ENCODE measurements around the gene ADA. TPM values are rescaled to one million over a fixed set of nuclear protein-coding genes. Genes with fewer than 3 reads are reported as not detected.
"Not testable (repeated sequence)": the region's sequence is repeated elsewhere in the genome, so short reads cannot be mapped to it uniquely, and the experiment has no call there.

Gene ADA
- total and polyA plus RNA-seq, 3 experiments from 2014 or later, result 21.1 to 56.4 (median 21.3) TPM

DNA sequence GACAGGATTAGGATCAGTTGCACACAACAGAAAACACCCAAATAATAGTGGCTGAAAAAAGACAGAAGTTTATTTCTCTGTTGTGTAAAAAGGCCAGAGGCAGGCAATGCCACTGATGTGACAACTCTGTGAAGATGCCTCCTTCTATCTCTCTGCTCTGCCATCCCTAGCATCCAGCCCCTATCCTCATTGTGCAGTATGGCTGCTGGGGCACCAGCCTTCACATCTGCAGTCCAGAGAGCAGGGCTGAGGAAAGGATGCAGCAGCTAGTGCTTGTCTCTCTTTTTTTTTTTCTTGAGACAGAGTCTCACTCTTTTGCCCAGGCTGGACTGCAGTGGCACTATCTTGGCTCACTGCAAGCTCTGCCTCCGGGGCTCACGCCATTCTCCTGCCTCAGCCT is 6.4 kb upstream of the ADA start:
- no peaks in the 10 kb centered on the region for H3K36me3 ChIP-seq (ENCODE audit: insufficient read depth, low read length)
- no peaks in the 10 kb centered on the region for H3K9me3 Mint-ChIP-seq
- no peaks in the 10 kb centered on the region for H3K27me3 ChIP-seq (ENCODE audit: insufficient read depth, low read length, poor library complexity, severe bottlenecking)
- no peak overlapping the region for H3K4me3 ChIP-seq (ENCODE audit: low read length)
- peaks cover 6% of the 10 kb centered on the region for H3K4me1 ChIP-seq (ENCODE audit: insufficient read depth, low read length)
- CTCF ChIA-PET, result no interaction called here
- no peak overlapping the region for H3K27ac ChIP-seq (ENCODE audit: low read depth, low read length)
- no peaks in the 10 kb centered on the region for H3K27me3 Mint-ChIP-seq
- no peak overlapping the region for H3K4me3 Mint-ChIP-seq
- DNase-seq, result no peak
- peaks cover 6 to 54% (median 9%) of the 10 kb centered on the region in 3 donors for H3K36me3 Mint-ChIP-seq
- no peaks in the 10 kb centered on the region for H3K9me3 ChIP-seq (ENCODE audit: low read length)
- peak overlapping the region in 2 of 8 donors; percentile 54 to 84 for H3K27ac Mint-ChIP-seq
- POLR2A ChIA-PET, result no interaction called here
- H3K4me1 Mint-ChIP-seq, result peaks cover 7 to 20% (median 14%) of the 10 kb centered on the region in 3 donors

DNA sequence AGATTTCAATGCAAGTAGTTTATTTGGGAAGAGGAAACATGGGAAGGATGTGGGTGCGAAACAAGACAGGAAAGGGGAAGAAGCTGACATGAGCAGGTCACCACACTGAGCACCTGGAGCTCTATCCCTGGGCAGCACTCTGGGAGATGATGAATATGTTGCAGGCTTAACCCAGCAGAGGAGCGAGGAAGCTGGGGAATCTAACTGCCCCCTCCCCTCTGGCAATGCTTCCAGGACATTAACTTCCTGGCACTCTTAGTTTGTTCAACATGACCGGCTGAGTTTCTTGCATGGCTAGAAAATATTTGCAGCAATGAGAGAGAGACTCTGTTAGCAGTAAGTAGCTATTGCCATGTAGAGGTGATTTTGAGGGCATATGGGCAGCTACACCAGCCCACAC is 4.9 kb upstream of the ADA start:
- H3K27ac Mint-ChIP-seq, result peak overlapping the region in 4 of 8 donors; percentile 25 to 57 (median 37)
- no peak for DNase-seq
- H3K27me3 Mint-ChIP-seq, result no peaks in the 10 kb centered on the region
- Histone ChIP-seq H3K27ac (ENCODE audit: low read depth, low read length) (no peak overlapping the region), H3K4me1 (ENCODE audit: insufficient read depth, low read length) (peaks cover 7% of the 10 kb centered on the region), H3K9me3 (ENCODE audit: low read length) (no peaks in the 10 kb centered on the region), H3K36me3 (ENCODE audit: insufficient read depth, low read length) (no peaks in the 10 kb centered on the region), H3K4me3 (ENCODE audit: low read length) (no peak overlapping the region), H3K27me3 (ENCODE audit: insufficient read depth, low read length, poor library complexity, severe bottlenecking) (no peaks in the 10 kb centered on the region)
- POLR2A ChIA-PET, result no interaction called here
- H3K4me1 Mint-ChIP-seq, result peaks cover 9 to 20% (median 19%) of the 10 kb centered on the region in 3 donors
- CTCF ChIA-PET, result interaction anchor here (1.3 kb wide), 1 partner anchor 27 kb away, joined by 7 read pairs; no protein-coding TSS in a partner anchor
- no peaks in the 10 kb centered on the region for H3K9me3 Mint-ChIP-seq
- H3K36me3 Mint-ChIP-seq, result peaks cover 4 to 46% (median 9%) of the 10 kb centered on the region in 3 donors
- H3K4me3 Mint-ChIP-seq, result peak overlapping the region in 1 of 7 donors; percentile 31

DNA sequence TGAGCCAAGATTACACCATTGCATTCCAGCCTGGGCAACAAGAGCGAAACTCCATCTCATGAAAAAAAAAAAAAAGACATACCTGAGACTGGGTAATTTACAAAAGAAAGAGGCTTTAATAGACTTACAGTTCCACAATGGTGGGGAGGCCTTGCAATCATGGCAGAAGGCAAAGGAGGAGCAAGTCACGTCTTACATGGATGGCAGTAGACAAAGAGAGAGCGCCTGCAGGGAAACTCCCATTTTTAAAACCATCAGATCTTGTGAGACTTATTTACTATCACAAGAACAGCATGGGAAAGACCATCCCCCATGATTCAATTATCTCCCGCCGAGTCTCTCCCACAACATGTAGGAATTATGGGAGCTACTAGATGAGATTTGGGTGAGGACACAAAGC is 2.7 kb upstream of the ADA start:
- CTCF ChIA-PET, result interaction anchor here (1.5 to 13.3 kb wide), 2 partner anchors 14 to 30 kb away, joined by 4 to 130 read pairs; no protein-coding TSS in a partner anchor
- Mint-ChIP-seq H3K36me3 (peaks cover 4 to 29% (median 9%) of the 10 kb centered on the region in 3 donors), H3K27ac (peak overlapping the region in 6 of 8 donors; percentile 17 to 52 (median 36)), H3K4me1 (peaks cover 24 to 32% (median 31%) of the 10 kb centered on the region in 3 donors), H3K4me3 (peak overlapping the region in 3 of 7 donors; percentile 19 to 35 (median 29))
- H3K27me3 ChIP-seq (ENCODE audit: insufficient read depth, low read length, poor library complexity, severe bottlenecking); H3K36me3 ChIP-seq (ENCODE audit: insufficient read depth, low read length); H3K27ac ChIP-seq (ENCODE audit: low read depth, low read length); H3K4me3 ChIP-seq (ENCODE audit: low read length); H3K9me3 ChIP-seq (ENCODE audit: low read length); H3K27me3 Mint-ChIP-seq; DNase-seq; H3K9me3 Mint-ChIP-seq: not testable (repeated sequence)
- POLR2A ChIA-PET, result interaction anchor here (0.8 kb wide), 1 partner anchor 29 kb away, joined by 3 read pairs; no protein-coding TSS in a partner anchor
- H3K4me1 ChIP-seq (ENCODE audit: insufficient read depth, low read length), result peaks cover 26% of the 10 kb centered on the region

DNA sequence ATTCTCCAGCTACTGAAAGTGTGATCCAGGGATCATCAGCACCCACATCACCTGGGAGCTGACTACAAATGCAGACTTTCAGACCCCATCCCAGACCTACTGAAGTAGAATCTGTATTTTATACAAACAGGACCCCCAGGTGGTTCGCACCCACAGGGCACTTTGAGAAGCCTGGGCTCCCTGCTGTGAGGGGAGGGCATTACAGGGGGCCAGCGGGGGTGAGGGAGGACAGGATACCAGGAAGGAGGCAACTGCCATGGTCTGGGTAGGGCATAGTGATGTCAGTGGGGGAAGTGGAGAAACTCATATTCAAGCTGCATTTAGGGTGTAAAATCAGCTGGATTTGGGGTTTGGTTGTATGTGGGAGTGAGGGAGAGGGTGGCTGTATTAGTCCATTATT is 2.0 kb upstream of the ADA start:
- Mint-ChIP-seq H3K27me3 (no peaks in the 10 kb centered on the region), H3K9me3 (no peaks in the 10 kb centered on the region), H3K4me1 (peaks cover 30 to 39% (median 38%) of the 10 kb centered on the region in 3 donors), H3K27ac (peak overlapping the region in 7 of 8 donors; percentile 17 to 90 (median 63)), H3K4me3 (peak overlapping the region; percentile 52 to 90 (median 74)), H3K36me3 (peaks cover 2 to 23% (median 4%) of the 10 kb centered on the region in 3 donors)
- CTCF ChIA-PET, result interaction anchor here (1.5 to 13.3 kb wide), 2 partner anchors 15 to 30 kb away, joined by 4 to 130 read pairs; no protein-coding TSS in a partner anchor
- DNase-seq, result no peak
- Histone ChIP-seq H3K9me3 (ENCODE audit: low read length) (no peaks in the 10 kb centered on the region), H3K4me1 (ENCODE audit: insufficient read depth, low read length) (peaks cover 33% of the 10 kb centered on the region), H3K36me3 (ENCODE audit: insufficient read depth, low read length) (no peaks in the 10 kb centered on the region), H3K27ac (ENCODE audit: low read depth, low read length) (no peak overlapping the region), H3K4me3 (ENCODE audit: low read length) (no peak overlapping the region), H3K27me3 (ENCODE audit: insufficient read depth, low read length, poor library complexity, severe bottlenecking) (no peaks in the 10 kb centered on the region)
- POLR2A ChIA-PET, result no interaction called here

DNA sequence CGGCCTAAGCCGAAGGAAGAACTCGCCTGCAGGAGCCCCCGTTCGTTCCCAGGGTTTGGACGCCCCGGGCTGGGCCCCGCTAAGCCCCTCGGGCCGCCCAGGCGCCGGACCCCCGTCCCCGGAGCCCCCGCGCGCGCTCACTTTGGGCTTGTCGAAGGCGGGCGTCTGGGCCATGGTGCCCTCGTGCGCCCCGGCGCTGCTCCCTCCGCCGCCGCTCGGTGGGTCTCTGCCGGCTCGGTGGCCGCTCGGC is 140 bp downstream of the ADA start:
- no peaks in the 10 kb centered on the region for H3K27me3 Mint-ChIP-seq
- CTCF ChIA-PET, result interaction anchor here (1.0 to 13.3 kb wide), 7 partner anchors 9 to 131 kb away, joined by 3 to 130 read pairs (median 8); no protein-coding TSS in a partner anchor
- peak overlapping the region; percentile 85 for H3K4me3 ChIP-seq (ENCODE audit: low read length)
- DNase-seq, result no peak
- H3K27ac Mint-ChIP-seq, result peak overlapping the region; percentile 79 to 98 (median 92)
- POLR2A ChIA-PET, result interaction anchor here (1.0 to 1.1 kb wide), 3 partner anchors 9 to 130 kb away, joined by 3 to 7 read pairs (median 7); partner anchors contain the start of gene SERINC3
- peak overlapping the region; percentile 83 to 95 (median 89) for H3K4me3 Mint-ChIP-seq
- H3K27ac ChIP-seq (ENCODE audit: low read depth, low read length), result peak overlapping the region; percentile 71
- H3K4me1 ChIP-seq (ENCODE audit: insufficient read depth, low read length), result peaks cover 55% of the 10 kb centered on the region
- H3K9me3 Mint-ChIP-seq, result no peaks in the 10 kb centered on the region
- H3K27me3 ChIP-seq (ENCODE audit: insufficient read depth, low read length, poor library complexity, severe bottlenecking), result no peaks in the 10 kb centered on the region
- H3K36me3 ChIP-seq (ENCODE audit: insufficient read depth, low read length), result no peaks in the 10 kb centered on the region
- H3K36me3 Mint-ChIP-seq, result peaks cover 0 to 9% (median 0%) of the 10 kb centered on the region in 3 donors
- H3K9me3 ChIP-seq (ENCODE audit: low read length), result no peaks in the 10 kb centered on the region
- H3K4me1 Mint-ChIP-seq, result peaks cover 48 to 61% (median 60%) of the 10 kb centered on the region in 3 donors

DNA sequence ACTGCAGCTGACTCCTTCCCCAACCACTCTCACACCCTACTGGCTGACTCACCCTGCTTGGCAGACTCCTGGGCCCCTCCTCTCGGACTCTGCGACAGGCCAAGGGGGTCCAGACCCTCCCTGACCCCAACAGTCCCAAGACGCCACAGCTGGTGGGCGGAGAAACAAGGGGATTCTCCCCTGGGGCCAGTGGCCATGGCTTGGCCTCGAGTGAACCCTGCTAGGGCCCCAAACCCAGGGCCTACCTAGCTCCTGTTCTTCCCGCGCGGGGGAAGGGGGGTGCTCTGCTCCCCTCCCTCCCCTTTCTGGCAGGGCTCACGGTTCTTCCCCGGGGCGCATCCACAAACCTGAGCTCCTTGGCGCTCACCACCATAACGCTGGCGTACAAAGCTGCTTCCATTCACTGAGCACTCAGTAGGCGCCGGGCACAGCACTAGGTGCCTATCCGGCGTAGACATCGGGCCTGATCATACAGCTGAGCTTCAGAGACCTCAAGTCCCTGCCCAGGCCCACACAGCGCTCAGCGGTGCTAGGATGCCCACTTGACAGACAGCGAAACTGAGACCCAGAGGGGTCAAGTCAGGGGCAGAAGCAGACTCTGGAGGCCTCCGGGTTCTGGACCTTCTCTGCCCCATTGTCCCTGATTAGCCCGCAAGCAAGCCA is 597 bp downstream of the ADA start:
- Mint-ChIP-seq H3K4me1 (peaks cover 52 to 65% (median 64%) of the 10 kb centered on the region in 3 donors), H3K4me3 (peak overlapping the region; percentile 83 to 95 (median 89)), H3K9me3 (no peaks in the 10 kb centered on the region), H3K27me3 (no peaks in the 10 kb centered on the region), H3K27ac (peak overlapping the region; percentile 79 to 98 (median 92)), H3K36me3 (peaks cover 0 to 8% (median 0%) of the 10 kb centered on the region in 3 donors)
- Histone ChIP-seq H3K27ac (ENCODE audit: low read depth, low read length) (peak overlapping the region; percentile 71), H3K4me3 (ENCODE audit: low read length) (peak overlapping the region; percentile 85), H3K27me3 (ENCODE audit: insufficient read depth, low read length, poor library complexity, severe bottlenecking) (no peaks in the 10 kb centered on the region), H3K36me3 (ENCODE audit: insufficient read depth, low read length) (no peaks in the 10 kb centered on the region), H3K9me3 (ENCODE audit: low read length) (no peaks in the 10 kb centered on the region), H3K4me1 (ENCODE audit: insufficient read depth, low read length) (peaks cover 59% of the 10 kb centered on the region)
- ChIA-PET POLR2A (interaction anchor here (1.1 kb wide), 1 partner anchor 8 kb away, joined by 7 read pairs; no protein-coding TSS in a partner anchor), CTCF (interaction anchor here (1.0 to 13.3 kb wide), 9 partner anchors 8 to 131 kb away, joined by 3 to 130 read pairs (median 5); no protein-coding TSS in a partner anchor)
- DNase-seq, result peak in 3 of 5 donors; percentile 22 to 63 (median 40)

DNA sequence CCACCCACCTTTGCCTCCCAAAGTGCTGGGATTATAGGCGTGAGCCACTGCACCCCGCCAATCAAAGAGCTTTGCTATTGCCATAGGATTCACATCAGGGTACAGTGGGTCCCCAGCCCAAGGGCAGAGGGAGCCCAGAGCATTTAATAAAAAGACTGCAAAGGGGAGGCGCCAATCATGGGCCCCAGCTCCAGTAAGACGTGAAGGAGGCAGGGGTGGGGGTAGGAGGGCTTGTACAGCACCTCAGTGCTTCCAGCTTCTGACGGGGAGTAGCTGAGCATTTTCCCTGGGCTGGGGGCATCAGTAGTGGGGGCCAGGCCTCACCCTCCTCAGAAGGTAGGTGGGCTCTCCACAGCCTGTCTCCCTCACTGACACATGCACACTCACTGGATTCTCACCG is 1.5 kb downstream of the ADA start:
- Mint-ChIP-seq H3K27me3 (no peaks in the 10 kb centered on the region), H3K4me1 (peaks cover 60 to 74% (median 73%) of the 10 kb centered on the region in 3 donors), H3K4me3 (peak overlapping the region; percentile 83 to 95 (median 89)), H3K9me3 (no peaks in the 10 kb centered on the region), H3K36me3 (peaks cover 0 to 8% (median 0%) of the 10 kb centered on the region in 3 donors), H3K27ac (peak overlapping the region; percentile 79 to 98 (median 92))
- Histone ChIP-seq H3K27ac (ENCODE audit: low read depth, low read length) (no peak overlapping the region), H3K4me1 (ENCODE audit: insufficient read depth, low read length) (peaks cover 69% of the 10 kb centered on the region), H3K4me3 (ENCODE audit: low read length) (peak overlapping the region; percentile 85), H3K9me3 (ENCODE audit: low read length) (no peaks in the 10 kb centered on the region), H3K36me3 (ENCODE audit: insufficient read depth, low read length) (no peaks in the 10 kb centered on the region), H3K27me3 (ENCODE audit: insufficient read depth, low read length, poor library complexity, severe bottlenecking) (no peaks in the 10 kb centered on the region)
- CTCF ChIA-PET, result interaction anchor here (1.1 to 13.3 kb wide), 6 partner anchors 7 to 34 kb away, joined by 3 to 130 read pairs (median 6); no protein-coding TSS in a partner anchor
- POLR2A ChIA-PET, result interaction anchor here (0.7 kb wide), 1 partner anchor 89 kb away, joined by 15 read pairs; no protein-coding TSS in a partner anchor
- DNase-seq, result no peak

DNA sequence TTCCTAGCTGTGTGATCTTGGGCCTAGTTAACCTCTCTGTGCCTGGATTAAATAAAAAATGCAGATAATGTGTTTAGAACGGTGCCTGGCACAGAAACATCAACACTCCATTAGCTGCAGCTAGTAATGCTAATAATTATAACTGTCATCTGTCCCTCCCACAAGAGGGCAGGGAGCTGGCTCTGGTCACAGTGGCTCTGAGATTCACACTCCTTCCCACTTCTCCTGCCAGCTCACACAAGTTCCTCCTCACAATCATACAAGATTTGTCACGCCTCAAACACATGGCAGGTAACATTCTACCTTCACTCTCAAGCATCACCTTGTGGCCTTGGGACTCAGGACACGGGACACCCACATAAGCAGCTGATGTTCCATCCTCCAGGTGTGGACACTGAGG is 2.4 kb downstream of the ADA start:
- Mint-ChIP-seq H3K4me3 (peak overlapping the region; percentile 37 to 83 (median 71)), H3K36me3 (peaks cover 0 to 8% (median 0%) of the 10 kb centered on the region in 3 donors), H3K4me1 (peaks cover 68 to 82% (median 82%) of the 10 kb centered on the region in 3 donors), H3K27ac (peak overlapping the region; percentile 64 to 100 (median 94)), H3K27me3 (peaks cover 0 to 1% of the 10 kb centered on the region in 2 donors), H3K9me3 (no peaks in the 10 kb centered on the region)
- H3K36me3 ChIP-seq (ENCODE audit: insufficient read depth, low read length), result no peaks in the 10 kb centered on the region
- H3K4me1 ChIP-seq (ENCODE audit: insufficient read depth, low read length), result peaks cover 77% of the 10 kb centered on the region
- H3K27ac ChIP-seq (ENCODE audit: low read depth, low read length), result no peak overlapping the region
- ChIA-PET CTCF (interaction anchor here (1.1 to 13.3 kb wide), 4 partner anchors 12 to 35 kb away, joined by 3 to 130 read pairs (median 4); no protein-coding TSS in a partner anchor), POLR2A (no interaction called here)
- no peaks in the 10 kb centered on the region for H3K27me3 ChIP-seq (ENCODE audit: insufficient read depth, low read length, poor library complexity, severe bottlenecking)
- H3K4me3 ChIP-seq (ENCODE audit: low read length), result no peak overlapping the region
- H3K9me3 ChIP-seq (ENCODE audit: low read length), result no peaks in the 10 kb centered on the region
- no peak for DNase-seq
